Prostate gland (tissue), 2 donors: Measurements from ENCODE around the gene VSTM2B. TPM values are rescaled to one million over a fixed set of nuclear protein-coding genes. Genes with fewer than 3 reads are reported as not detected.

Source experiments
- DNase-seq: peaks from one replicate; pipeline ENCODE4 v3.0.0-alpha.2; 2019; ENCODE audit warnings: low spot score
- H3K27ac ChIP-seq, 2 donors: fragments of 200-600 bp; sonication (generic); 2 replicates each; pipeline ENCODE4 v1.5.1; 2017 to 2019
- H3K27me3 ChIP-seq: fragments of 200-600 bp; sonication (generic); replicated peaks from 2 replicates; pipeline ENCODE4 v1.5.1; 2019; ENCODE audit not compliant: insufficient read depth
- H3K36me3 ChIP-seq, 2 donors: fragments of 200-600 bp; sonication (generic); 1 replicate in 1 of 2; 2 replicates in 1 of 2; pipeline versions ENCODE4 v1.5.1 to v1.8.1; 2017 to 2019
- H3K4me1 ChIP-seq: fragments of 200-600 bp; sonication (generic); replicated peaks from 2 replicates; pipeline ENCODE4 v1.5.1; 2019
- H3K4me3 ChIP-seq, 2 donors: fragments of 200-600 bp; sonication (generic); 2 replicates each; pipeline ENCODE4 v1.5.1; 2017 to 2019
- H3K9me3 ChIP-seq: fragments of 200-600 bp; sonication (generic); 2 replicates; pipeline ENCODE4 v1.5.1; 2017
- POLR2A ChIP-seq: fragments of 450-650 bp; IDR thresholded peaks from one replicate; pipeline ENCODE4 v1.6.1; 2016; ENCODE audit warnings: antibody characterized with exemption, mild to moderate bottlenecking
- POLR2AphosphoS5 ChIP-seq: sonication (generic); formaldehyde crosslinking; IDR thresholded peaks from one replicate; pipeline ENCODE4 v1.6.1; 2017; ENCODE audit warnings: antibody characterized with exemption
- WGBS: methylation state at CpG from one replicate; pipeline ENCODE4 v1.1.5; 2018; 5-methylcytosine and 5-hydroxymethylcytosine counted together
- intact Hi-C: fragments of 100-400 bp; cut with DNase I; formaldehyde crosslinking; loops from one replicate; pipeline ENCODE4 v1.14.2; 2022
- total RNA-seq, 2 donors: library from RNA; depleted of rRNA; stranded (reverse); fragments of >200 nt; gene quantifications; one replicate each; pipeline ENCODE4 v1.1.0, GENCODE V29; 2016
- TF ChIP-seq, protein P1 (sequence below), 4 experiments: fragments of 200-600 bp in 2 of 4; fragments of 450-650 bp in 2 of 4; sonication (generic) in 2 of 4; IDR thresholded peaks; 1 replicate in 3 of 4; 2 replicates in 1 of 4; pipeline ENCODE4 v1.5.1; 2016 to 2019; ENCODE audit warnings: antibody characterized with exemption in 4 of 4, mild to moderate bottlenecking in 2 of 4, moderate library complexity in 2 of 4

Gene VSTM2B
- total RNA-seq, 2 donors from 2014 or later = not detected

DNA sequence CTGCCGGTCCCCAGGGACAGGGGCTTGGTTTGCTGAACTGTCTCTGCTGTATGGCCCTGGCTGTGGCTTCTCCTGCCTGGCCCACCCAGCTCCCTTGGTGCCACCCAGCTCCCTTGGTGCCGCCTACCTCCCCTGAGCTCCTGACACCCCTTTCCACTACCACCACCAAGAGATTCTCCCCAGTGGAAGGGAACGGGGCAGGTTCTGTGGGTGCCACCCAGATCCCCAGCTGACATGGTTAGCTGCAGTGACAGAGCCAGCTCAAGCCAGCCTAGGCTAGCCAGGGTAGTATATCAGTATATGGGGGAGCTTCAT is 51.8 kb downstream of the VSTM2B start:
- Histone ChIP-seq H3K36me3 (no peaks in the 10 kb centered on the region), H3K9me3 (no peaks in the 10 kb centered on the region), H3K27ac (no peak overlapping the region), H3K4me1 (no peaks in the 10 kb centered on the region), H3K27me3 (peaks cover 3% of the 10 kb centered on the region), H3K4me3 (no peak overlapping the region)
- TF ChIP-seq, protein P1, sequence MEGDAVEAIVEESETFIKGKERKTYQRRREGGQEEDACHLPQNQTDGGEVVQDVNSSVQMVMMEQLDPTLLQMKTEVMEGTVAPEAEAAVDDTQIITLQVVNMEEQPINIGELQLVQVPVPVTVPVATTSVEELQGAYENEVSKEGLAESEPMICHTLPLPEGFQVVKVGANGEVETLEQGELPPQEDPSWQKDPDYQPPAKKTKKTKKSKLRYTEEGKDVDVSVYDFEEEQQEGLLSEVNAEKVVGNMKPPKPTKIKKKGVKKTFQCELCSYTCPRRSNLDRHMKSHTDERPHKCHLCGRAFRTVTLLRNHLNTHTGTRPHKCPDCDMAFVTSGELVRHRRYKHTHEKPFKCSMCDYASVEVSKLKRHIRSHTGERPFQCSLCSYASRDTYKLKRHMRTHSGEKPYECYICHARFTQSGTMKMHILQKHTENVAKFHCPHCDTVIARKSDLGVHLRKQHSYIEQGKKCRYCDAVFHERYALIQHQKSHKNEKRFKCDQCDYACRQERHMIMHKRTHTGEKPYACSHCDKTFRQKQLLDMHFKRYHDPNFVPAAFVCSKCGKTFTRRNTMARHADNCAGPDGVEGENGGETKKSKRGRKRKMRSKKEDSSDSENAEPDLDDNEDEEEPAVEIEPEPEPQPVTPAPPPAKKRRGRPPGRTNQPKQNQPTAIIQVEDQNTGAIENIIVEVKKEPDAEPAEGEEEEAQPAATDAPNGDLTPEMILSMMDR (IDR thresholded peaks at IDR 0.05) = no peak
- TF ChIP-seq POLR2A = no peak
- TF ChIP-seq POLR2AphosphoS5 = no peak
- 78% methylated on average over 3 of the region's 3 CpGs for WGBS
- DNase-seq = no peak
- intact Hi-C loops = no loop called here

DNA sequence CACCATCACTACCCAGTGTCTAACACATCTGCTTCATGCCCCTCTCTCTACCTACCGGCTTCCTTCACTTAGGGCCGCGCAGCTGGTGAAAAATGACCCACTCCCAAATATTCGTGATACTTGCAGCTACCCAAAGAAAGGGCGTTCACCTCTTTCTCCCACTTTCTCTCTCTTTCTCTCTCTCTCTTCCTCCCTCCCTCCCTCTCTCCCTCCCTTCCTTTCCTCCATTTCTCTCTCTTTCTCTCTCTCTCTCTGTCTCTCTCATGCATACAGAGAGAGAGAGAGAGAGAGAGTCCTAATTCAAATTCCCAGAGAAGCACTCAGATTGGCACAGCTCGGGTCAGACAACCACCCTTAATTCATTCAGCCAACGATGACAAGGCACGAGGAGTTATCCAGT is 52.6 kb downstream of the VSTM2B start:
- H3K4me1 ChIP-seq = no peaks in the 10 kb centered on the region
- intact Hi-C loops = no loop called here
- TF ChIP-seq POLR2A (no peak), POLR2AphosphoS5 (no peak)
- TF ChIP-seq, protein P1 (IDR thresholded peaks at IDR 0.05) = no peak
- DNase-seq = no peak
- H3K4me3 ChIP-seq = no peak overlapping the region
- 79% methylated on average over 8 of the region's 8 CpGs for WGBS
- H3K9me3 ChIP-seq = no peaks in the 10 kb centered on the region
- H3K27ac ChIP-seq = no peak overlapping the region
- H3K27me3 ChIP-seq = peaks cover 2% of the 10 kb centered on the region
- no peaks in the 10 kb centered on the region for H3K36me3 ChIP-seq

DNA sequence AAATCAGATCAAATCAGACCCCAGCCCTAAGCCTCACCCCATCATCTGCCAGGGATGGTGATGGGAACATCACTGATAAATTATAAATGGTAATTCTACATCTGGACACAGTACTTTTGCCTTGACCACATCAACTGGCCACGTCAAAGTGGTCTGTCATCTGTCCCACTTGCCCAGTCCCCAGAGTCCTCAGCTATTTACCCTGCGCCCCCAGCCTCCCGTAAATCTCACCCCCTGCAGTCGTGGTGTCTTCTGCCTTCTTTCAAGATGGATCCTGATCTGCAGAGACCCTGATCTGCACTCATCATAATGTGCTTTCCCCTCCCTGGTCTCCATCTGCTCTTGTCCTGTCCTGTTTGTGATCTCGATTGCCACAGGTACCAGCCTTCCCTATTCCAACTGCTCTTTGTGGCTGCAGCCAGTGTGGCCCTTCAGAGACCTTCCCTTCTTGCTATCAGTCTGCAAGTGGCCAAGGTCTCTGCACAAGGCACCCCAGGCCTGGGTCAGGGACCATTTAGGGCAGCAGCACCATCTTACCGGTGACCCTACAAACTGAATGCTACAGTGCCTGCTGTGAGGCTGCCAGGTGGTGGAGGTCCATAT is 53.6 kb downstream of the VSTM2B start:
- no peak overlapping the region for H3K27ac ChIP-seq
- WGBS = 84% methylated on average over 6 of the region's 6 CpGs
- intact Hi-C loops = no loop called here

DNA sequence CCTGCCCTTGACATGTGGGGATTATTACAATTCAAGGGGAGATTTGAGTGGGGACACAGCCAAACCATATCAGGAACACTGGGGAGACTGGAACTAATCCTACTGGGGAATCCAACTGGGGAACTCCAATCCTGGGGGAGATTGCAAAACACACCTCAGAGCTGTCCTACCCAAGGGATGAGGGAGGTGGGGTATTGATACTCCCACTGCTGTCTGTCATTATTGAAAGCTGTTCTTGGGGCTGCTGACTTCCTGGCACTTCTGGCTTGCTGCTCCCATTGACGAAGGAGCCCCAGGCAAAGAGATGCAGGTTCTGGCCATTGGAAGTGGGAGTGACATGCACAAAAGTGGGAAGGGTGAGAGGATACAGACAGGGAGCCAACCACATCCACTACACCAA is 55.6 kb downstream of the VSTM2B start:
- 44% methylated on average over 1 of the region's 1 CpG for WGBS
- Histone ChIP-seq H3K4me3 (no peak overlapping the region), H3K27me3 (no peaks in the 10 kb centered on the region), H3K27ac (no peak overlapping the region), H3K9me3 (no peaks in the 10 kb centered on the region), H3K4me1 (no peaks in the 10 kb centered on the region), H3K36me3 (no peaks in the 10 kb centered on the region)
- intact Hi-C loops = no loop called here
- DNase-seq = no peak
- TF ChIP-seq POLR2A (no peak), POLR2AphosphoS5 (no peak)
- TF ChIP-seq, protein P1 (IDR thresholded peaks at IDR 0.05) = no peak

More for the DNA sequence above, 53.6 kb downstream of the VSTM2B start:
- Histone ChIP-seq H3K36me3 (no peaks in the 10 kb centered on the region), H3K4me1 (no peaks in the 10 kb centered on the region), H3K4me3 (no peak overlapping the region), H3K27me3 (no peaks in the 10 kb centered on the region), H3K9me3 (no peaks in the 10 kb centered on the region)
- no peak for TF ChIP-seq POLR2AphosphoS5
- TF ChIP-seq POLR2A = no peak
- TF ChIP-seq, protein P1 (IDR thresholded peaks at IDR 0.05) = no peak
- DNase-seq = no peak

DNA sequence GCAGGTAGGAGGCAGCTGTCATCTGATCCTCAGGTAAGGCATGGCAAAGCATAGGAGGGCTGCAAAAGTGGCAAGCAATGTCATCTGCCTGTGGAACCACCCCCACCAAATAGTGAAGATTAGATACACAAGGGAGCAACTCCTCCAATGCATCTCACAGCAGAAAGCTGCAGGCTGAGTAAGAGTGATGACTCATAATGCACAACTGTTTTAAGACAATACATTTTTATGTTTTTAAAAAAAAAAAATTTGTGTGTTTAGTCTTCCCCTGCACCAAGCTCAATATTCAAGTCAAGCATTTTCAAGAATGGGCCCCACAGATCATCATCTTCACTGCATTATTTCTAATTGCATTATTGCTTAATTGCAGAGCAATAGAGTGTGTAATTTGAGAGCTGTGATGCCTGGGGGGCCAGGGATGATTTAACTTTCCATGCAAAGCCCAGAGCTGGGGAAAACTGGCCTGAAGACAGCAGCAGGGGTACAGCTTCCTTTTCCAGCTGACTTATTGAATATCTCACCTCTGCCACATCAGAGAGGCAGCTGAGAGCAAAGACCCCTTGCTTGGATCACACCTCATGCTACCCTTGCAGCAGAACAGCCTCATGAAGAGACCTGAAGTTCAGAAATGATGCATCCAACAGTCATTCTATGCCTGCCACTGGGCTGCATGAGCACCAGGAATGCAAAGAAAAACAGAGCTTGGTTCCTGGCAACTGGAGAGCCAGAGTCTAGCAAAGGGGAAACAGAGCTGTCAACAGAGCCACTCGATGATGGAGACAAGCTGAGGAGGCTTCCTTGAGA is 57.6 kb downstream of the VSTM2B start:
- Histone ChIP-seq H3K4me1 (no peaks in the 10 kb centered on the region), H3K9me3 (no peaks in the 10 kb centered on the region), H3K27me3 (no peaks in the 10 kb centered on the region), H3K36me3 (no peaks in the 10 kb centered on the region), H3K27ac (no peak overlapping the region), H3K4me3 (no peak overlapping the region)
- intact Hi-C loops = no loop called here
- TF ChIP-seq, protein P1 (IDR thresholded peaks at IDR 0.05) = no peak
- no peak for TF ChIP-seq POLR2AphosphoS5
- no peak for TF ChIP-seq POLR2A
- WGBS = 44% methylated on average over 1 of the region's 1 CpG
- no peak for DNase-seq
